Activated CD4-positive, alpha-beta T cell treated with anti-CD3 and anti-CD28 coated beads for 24 hours (primary cell): Measurements from ENCODE around the gene PTCRA.
A peak's percentile ranks its signal among the peaks of the same experiment; 100 is the strongest.

Experiments used
- DNase-seq, 2 donors: peaks; one replicate each; pipeline ENCODE4 v3.0.0-alpha.2; 2020; ENCODE audit warnings: low read depth in 2 of 2

The PTCRA gene

DNA sequence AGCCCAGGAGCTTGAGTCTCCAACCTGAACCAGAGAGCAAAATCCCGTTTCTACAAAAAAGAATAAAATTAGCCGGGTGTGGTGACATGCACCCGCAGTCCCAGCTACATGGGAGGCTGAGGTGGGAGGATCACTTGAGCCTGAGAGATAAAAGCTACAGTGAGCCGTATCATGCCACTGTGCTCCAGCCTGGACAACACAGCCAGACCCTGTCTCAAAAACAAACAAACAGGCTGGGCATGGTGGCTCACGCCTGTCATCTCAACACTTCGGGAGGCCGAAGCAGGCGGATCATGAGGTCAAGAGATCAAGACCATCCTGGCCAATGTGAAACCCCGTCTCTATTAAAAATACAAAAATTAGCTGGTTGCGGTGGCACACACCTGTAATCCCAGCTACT, 11.4 kb upstream of the PTCRA start:
- DNase-seq, result no peak

DNA sequence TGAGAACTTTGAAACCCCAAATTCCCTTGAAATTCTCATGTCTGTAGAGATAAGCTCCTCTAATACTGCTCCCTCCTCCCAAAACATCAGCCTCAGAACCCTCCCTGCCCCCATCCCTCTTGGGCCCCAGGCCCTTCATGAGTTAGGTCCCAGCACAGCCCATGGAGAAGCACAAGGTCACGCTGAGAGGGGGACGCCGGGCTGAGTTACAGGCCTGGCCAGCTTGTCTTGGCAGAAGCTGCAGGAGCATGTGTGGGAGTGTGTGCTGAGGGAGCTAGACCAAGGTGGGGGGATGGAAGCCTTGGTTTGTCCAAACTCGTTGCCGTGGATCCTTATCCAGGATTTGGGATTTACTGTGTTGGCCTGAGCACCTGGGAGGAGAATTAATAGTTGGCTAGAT, 8.5 kb upstream of the PTCRA start:
- DNase-seq, result no peak

DNA sequence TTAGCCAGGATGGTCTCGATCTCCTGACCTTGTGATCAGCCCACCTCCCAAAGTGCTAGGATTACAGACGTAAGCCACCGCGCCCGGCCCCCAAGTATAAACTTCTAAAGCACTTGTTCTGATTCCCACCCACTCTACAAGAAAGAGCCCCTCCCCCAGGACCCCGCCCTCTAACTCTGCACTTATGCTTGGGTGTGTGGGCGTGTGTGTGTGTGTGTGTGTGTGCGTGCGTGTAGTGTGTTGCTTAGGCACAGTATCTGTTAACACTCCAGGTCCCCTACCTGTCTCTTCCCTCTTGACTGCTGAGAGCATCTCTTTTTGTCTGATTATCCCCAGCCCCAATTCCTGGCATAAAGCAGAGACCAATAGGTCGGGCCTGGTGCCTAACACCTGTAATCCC, 6.0 kb upstream of the PTCRA start:
- DNase-seq, result no peak

DNA sequence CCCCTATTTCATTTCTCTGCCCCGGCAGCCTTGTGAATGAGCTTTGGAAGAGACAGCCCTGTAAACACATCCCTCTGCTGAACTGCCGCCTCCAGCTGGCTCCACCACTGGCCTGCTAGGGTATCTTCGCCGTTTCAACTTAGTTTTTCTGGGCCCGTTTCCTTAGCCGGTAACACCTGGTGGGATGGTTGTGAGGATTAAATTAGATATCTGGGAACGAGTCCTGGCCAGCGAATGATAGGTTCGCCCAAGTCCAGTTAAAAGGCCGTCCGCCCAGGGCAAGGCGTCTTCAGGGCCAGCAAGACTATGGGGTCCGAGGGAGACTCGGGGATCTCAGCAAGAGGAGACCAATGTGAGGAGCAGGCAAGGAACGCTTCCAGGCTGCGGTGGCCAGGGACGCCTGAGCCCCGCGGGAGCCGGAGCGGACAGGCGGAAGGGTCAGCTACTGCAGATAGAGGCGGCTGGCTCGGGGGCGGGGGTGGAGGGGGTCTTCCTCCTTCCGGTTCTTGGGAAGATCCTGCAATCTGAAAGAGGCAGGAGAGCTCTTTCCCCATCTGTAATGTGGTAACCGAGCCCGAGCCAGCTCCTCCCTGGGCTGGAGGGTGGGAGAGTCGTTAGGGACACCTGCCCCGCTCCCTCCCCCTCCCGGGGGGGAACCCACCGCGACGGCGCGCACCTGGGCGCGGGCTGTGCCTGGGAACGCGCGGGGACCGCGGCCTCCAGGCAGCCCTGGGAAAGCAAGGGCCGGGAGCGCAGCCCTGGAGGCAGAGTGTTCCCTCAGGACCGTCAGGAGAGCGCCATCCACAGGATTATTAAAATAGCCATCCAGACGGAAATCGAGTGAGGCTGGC, 4.5 kb upstream of the PTCRA start:
- DNase-seq, result no peak

DNA sequence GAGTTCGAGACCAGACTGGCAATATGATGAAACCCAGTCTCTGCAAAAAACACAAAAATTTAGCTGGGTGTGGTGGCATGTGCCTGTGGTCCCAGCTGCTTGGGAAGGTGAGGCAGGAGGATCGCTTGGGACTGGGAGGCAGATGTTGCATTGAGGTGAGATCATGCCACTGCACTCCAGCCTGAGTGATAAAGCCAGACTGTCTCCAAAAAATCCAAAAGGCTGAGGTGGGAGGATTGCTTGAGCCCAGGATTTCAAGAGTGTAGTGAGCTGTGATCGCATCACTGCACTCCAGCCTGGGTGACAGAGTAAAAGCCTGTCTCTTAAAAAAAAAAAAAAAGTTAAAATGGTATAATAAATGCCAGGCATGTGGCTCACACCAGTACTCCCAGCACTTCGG, 1.3 kb upstream of the PTCRA start:
- no peak for DNase-seq

DNA sequence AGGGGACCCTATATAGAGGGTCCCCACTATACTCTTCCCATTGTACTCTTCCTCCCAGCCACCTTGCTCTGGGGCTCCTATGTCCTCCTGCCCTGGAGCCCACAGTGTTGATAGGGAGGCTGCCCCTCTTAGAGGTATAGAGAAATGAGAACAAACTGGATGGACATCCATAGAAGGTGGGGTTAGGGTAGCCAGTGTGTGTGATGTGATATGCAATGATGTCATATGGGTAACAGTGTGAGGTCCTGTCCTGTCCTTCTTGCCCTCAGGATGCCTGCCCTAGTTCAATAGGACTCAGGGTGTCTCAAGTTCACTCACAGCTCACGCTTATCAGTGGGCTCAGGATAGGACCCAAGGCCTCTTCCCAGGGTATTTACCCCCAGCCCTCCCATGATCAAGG, 435 bp downstream of the PTCRA start:
- no peak for DNase-seq

DNA sequence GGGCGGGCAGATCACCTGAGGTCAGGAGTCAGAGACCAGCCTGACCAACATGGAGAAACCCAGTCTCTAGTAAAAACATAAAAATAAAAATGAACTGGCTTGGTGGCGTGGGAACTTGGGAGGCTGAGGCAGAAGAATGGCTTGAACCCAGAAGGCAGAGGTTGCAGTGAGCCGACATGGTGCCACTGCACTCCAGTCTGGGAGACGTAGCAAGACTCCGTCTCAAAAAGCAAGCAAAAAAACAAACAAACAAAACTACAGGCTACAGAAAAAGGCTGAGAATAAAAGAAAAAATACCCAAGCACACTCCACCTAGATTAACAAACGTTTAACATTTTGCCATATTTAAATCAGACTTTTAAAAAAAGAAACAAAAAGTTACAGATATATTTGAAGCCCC, 5.9 kb downstream of the PTCRA start:
- no peak for DNase-seq

DNA sequence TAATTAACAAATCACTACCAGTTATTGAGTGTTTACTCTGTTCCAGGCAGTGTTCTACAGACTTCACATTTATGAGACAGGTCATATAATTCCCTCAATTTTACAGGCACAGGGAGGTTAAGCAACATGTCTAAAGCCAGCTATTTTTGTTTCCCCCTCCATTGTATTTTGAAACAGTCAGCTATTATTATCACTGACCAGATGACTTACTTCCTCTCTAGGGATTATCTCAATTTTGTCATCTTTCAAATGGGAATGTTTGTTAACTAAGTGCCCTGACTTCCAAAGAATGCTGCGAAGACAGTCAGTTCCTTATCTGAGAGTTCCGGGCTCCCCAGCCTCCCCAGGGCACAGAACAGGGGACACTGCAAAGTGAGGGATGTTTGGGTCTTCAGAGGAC, 7.8 kb downstream of the PTCRA start:
- DNase-seq, result no peak

DNA sequence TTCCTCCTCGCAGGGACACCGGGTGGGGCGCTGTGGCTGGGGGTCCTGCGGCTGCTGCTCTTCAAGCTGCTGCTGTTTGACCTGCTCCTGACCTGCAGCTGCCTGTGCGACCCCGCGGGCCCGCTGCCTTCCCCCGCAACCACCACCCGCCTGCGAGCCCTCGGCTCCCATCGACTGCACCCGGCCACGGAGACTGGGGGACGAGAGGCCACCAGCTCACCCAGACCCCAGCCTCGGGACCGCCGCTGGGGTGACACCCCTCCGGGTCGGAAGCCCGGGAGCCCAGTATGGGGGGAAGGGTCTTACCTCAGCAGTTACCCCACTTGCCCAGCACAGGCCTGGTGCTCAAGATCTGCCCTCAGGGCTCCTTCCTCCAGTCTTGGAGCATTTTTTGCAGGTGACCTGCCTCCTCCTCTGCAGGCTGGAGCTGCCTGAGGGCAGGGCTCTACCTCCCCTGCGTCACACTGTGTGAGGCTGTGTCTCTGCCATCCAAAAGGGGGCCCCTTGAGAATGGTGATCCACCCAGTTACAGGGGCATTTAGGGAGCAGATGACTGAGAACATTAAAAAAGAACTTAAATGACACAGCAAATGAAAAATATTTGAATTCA, 9.5 kb downstream of the PTCRA start:
- no peak for DNase-seq

DNA sequence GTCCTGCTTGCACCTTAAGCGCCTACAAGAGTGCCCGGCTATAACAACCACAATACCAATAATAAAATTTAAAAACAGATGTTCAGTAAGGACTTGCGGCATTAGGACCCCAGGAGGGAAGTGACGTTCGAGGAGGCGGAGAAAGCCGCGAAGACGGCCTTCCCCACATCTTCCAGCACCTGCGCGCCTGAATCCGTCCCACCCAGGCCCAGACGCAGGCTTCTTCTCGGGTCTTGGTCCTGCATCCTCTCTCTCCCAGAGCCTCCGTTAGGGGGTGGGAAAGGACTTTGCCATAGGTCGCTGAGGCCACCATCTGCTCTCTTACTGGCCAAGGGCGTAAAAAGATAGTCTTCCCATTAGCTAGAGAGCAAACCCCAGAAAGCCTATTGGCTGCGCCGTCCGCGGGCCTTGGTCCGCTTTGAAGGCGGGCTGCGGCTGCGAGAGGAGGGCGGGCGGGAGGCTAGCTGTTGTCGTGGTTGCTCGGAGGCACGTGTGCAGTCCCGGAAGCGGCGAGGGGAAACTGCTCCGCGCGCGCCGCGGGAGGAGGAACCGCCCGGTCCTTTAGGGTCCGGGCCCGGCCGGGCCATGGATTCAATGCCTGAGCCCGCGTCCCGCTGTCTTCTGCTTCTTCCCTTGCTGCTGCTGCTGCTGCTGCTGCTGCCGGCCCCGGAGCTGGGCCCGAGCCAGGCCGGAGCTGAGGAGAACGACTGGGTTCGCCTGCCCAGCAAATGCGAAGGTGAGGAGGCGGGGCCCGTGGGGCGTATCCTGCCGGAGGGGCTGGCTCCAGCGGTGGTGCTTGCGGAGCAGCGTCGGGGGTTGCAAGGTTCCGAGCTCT, 13.3 kb downstream of the PTCRA start, which contains the start of gene CNPY3:
Gene CNPY3 (plus strand): TSS at position 495 of the 835 bp plus-strand sequence. CDS start 91 bp downstream, at position 586.
- DNase-seq, result peak; percentile 85 to 90

DNA sequence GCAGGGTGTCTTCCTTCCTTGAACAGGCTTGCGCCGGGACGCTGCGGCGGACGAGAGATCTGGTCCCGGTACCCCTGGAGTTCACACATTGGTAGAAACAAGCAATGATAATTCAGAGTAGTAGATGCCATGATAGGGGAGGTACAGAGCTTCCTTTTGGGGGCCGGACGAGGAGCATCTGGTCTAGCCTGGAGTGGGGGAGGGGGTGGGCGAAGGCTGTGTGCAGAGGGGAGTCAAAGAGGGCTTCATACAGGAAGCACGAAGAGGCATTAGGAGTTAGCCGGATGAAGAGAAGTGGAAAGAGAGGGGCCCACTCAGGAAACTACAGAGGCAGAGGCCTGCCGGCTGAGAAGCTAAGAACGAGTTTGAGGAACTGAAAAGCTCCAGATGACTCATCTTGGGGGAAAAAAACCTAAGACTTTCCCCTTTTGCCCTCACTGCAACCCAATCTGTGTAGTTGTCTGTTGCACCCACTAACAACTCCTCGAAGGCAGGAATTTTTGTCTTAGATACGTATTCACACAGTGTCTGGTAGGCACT, 14.0 kb downstream of the PTCRA start:
- peak; percentile 33 to 43 for DNase-seq

DNA sequence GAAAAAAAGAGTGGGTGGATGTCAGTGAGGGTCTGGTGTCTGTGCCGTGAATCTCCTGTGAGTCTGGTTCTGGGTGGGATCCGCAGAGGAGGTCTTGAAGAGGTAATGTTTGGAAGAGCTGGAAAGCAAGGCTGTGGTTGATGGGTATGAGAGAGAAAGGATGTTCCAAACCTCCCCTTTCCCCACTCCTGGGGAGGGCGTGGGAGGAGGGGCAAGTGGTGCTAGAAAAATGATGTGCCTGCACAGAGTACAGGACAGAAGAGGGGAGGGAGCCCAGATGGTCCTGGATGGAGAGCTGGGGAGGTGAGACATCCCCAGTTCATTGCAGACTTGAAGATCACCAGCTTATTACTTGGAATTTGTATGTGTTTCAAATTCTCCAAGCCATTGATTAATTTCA, 16.6 kb downstream of the PTCRA start:
- DNase-seq, result no peak

DNA sequence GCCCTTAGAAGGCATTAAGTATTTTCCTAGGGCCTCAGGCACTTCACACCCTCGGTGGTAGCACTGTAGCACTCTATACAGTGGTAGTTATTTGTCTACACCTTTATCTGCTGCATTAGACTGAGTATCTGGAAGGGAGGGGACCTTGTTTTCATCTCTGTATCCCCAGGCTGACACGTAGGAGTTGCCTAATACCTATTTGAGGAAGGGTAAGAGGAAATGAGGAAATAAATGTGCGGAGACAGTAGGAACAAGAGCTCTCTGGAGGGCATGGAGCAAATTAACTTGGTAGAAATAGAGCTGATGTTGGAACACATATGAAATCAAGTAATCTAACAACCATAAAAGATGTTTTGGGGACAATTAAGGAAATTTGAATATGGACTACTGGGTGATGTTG, 17.4 kb downstream of the PTCRA start:
- no peak for DNase-seq

DNA sequence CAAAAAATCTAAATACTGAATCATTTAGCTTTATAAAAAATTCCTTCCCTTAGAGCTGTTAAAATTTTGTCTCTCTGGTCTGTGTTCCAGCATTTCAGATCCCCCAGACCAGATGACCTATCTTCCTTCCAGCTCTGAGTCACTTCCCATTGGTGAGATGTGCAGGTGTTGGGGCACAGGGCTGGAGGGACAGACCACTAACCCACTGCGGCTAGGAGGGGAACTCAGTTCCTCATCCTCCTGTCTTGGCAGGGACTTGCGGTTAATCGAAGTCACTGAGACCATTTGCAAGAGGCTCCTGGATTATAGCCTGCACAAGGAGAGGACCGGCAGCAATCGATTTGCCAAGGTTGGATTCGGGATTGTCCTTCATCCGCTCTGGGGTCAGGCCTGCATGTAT, 19.5 kb downstream of the PTCRA start:
- no peak for DNase-seq

DNA sequence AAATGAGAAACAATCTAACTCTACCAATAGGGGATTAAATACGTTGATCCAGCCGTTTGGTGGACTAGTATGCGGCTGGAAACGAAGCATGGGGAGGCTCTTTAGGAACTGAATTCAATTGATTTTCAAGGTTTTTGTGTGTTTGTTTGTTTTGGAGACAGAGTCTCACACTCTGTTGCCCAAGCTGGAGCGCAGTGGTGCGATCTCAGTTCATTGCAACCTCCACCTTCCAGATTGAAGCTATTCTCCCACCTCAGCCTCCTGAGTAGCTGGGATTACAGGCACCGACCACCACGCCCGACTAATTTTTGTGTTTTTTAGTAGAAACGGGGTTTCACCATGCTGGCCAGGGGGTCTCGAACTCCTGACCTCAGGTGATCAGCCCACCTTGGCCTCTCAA, 20.5 kb downstream of the PTCRA start:
- DNase-seq, result no peak

DNA sequence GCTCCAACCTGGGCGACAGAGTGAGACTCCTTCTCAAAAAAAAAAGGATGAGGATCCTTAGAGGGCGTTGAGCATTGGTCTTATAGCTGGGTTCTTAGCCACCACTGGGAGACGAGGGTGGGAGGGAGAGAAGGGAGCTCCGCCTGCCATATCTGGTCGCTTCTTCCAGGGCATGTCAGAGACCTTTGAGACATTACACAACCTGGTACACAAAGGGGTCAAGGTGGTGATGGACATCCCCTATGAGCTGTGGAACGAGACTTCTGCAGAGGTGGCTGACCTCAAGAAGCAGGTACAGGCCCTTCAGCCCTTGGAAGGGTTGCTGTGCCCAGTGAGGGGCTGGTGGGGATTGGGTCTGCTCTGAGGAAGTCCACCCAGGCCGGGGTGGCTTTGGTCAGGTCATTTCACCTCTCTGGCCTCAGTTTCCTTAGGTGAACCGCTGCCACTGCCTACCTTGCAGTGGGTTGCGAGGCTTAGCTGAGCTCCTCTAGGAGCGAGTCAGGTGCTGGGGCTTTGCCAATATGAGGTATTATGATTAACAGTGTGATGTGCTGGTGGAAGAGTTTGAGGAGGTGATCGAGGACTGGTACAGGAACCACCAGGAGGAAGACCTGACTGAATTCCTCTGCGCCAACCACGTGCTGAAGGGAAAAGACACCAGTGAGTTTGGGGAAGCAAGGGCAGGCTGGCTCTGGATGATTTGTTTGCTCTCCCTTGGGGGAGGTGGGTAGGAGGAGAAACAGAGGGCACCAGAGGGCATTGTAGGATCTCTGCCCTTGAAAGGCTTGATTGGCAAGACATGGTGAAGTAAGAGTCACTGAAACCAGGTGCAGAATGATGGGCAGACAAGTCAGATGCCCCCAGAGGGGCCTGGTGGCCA, 21.9 kb downstream of the PTCRA start:
- DNase-seq, result no peak

DNA sequence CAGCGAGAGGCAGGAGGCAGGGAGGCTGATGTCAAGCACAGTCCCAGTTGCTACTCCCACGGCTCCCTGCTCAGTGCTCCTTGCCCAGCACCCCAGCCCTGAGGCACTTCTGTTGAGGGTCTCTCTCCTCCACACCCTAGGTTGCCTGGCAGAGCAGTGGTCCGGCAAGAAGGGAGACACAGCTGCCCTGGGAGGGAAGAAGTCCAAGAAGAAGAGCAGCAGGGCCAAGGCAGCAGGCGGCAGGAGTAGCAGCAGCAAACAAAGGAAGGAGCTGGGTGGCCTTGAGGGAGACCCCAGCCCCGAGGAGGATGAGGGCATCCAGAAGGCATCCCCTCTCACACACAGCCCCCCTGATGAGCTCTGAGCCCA, 22.6 kb downstream of the PTCRA start:
- DNase-seq, result no peak

DNA sequence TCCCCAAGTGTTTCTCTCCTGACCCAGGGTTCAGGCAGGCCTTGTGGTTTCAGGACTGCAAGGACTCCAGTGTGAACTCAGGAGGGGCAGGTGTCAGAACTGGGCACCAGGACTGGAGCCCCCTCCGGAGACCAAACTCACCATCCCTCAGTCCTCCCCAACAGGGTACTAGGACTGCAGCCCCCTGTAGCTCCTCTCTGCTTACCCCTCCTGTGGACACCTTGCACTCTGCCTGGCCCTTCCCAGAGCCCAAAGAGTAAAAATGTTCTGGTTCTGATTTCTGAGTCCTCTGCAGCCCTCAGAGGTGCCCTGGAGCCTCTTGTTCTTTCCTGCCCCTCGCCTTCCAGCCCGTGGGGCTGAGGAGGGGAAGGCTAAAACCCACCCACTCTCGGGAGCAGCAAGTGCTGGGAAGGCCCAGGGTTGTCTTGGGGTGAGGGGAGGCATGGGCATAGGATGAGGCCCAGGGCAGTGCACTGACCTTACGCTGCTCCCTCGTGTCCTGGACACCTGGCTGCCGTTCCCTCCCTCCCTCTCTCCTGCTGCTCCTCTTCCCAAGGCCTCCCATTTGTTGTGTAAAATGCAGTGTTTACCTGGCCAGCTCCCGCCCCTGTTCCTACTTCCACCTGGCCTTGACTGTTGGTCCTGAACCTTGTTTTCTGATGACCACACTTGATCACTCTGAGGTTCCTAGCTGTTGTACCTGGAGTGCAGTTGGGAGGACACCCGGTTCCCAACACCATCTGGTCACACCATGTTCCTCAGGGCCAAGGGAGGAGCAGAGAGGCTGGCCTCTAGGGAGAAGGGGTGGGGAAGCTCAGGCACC, 23.3 kb downstream of the PTCRA start:
- no peak for DNase-seq

DNA sequence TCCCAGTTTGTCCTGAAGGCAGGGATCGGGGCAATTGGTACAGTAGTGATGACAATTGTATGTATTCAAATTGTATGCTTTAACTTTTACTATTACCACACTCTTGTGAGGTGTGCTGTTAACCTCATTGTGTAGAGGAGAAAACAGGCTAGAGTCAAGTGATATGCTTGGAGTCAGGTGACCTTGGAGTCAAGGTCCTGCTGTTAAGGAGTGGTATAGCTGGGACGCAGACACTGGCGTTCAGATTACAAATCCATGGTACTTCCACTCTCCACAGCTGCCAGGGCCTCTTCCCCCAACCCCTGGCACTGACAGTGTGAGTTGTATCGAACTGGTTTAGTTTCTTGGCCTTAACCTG, 23.9 kb downstream of the PTCRA start:
- no peak for DNase-seq

DNA sequence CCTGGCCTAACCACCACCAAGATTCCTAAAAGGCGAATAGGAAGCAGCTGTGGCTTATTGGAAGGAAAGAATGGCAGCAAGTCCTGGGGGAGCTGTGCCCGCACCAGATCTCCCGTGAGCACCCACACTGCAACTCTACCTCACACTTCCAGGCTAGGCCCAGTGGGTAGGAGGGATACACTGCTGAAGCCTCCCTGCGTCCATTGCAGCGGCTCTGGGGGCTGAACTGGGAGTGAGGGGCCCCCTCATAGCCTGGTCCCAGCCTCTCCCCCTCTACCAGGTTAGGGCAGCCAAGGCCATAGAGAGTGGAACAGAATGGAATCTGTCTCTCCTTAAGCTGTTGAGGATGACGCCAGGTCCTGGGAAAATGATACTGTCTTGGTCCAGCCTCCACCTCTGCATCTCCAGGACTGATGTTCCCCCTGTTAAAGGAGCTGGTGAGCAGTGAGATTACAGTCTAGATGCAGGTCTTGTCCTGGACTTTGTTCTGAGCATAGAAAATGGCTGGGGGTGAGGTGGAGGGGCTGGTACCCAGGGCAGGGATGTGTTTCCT, 24.7 kb downstream of the PTCRA start:
- DNase-seq, result no peak
